ENCODE measurements around the gene FBXO2. TPM values are rescaled to one million over a fixed set of nuclear protein-coding genes. Genes with fewer than 3 reads are reported as not detected.
A peak's percentile ranks its signal among the peaks of the same experiment; 100 is the strongest.

Gene FBXO2
- total RNA-seq, 2 experiments from 2014 or later, result 3.2 to 3.7 TPM

DNA sequence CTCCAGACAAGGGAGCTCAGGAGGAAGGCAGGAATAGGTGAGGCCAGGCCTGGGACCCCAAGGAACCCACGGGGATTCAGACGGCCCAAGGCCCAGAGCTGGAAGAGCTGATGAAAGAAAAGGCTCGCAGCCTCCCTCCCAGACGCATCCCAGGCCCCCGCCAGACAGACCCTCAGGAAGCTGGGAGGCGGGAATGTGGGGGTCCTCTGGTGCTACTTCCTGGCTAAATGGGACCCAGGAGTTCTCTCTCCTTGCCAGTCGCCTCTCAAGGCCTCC is 430 bp downstream of the FBXO2 start:
- CTCF ChIA-PET, result interaction anchor here (0.9 to 2.7 kb wide), 3 partner anchors 10 to 616 kb away, joined by 3 to 14 read pairs (median 4); partner anchors contain the start of gene FBXO6
- intact Hi-C loops (cut with DNase I, micrococcal nuclease), result loop anchor here in 1 of 2 experiments (1.0 to 5.0 kb wide), 4 partner anchors 28 to 380 kb away; partner anchors contain the start of genes CLCN6, MAD2L2, MTHFR and UBIAD1
- peaks cover 56% of the 10 kb centered on the region for H3K4me1 ChIP-seq (ENCODE audit: insufficient read depth, low read length)
- Mint-ChIP-seq H3K36me3 (ENCODE audit: low read depth) (peaks cover 19% of the 10 kb centered on the region), H3K4me1 (ENCODE audit: low read depth) (peaks cover 47% of the 10 kb centered on the region), H3K27me3 (no peaks in the 10 kb centered on the region), H3K27ac (no peak overlapping the region), H3K4me3 (peak overlapping the region; percentile 81), H3K9me3 (no peaks in the 10 kb centered on the region)
- no peak overlapping the region for H3K27ac ChIP-seq (ENCODE audit: low read depth in 1 of 2, low read length in 2 of 2)
- DNase-seq (no peak), ATAC-seq (ENCODE audit: poor library complexity) (no peak)
- POLR2A ChIA-PET, result interaction anchor here (1.0 to 4.6 kb wide), 6 partner anchors 10 to 391 kb away, joined by 3 to 47 read pairs (median 3); partner anchors contain the start of genes FBXO6 and MTOR
- peaks cover 16% of the 10 kb centered on the region for H3K36me3 ChIP-seq (ENCODE audit: insufficient read depth, low read length)
- TF ChIP-seq, protein P1, sequence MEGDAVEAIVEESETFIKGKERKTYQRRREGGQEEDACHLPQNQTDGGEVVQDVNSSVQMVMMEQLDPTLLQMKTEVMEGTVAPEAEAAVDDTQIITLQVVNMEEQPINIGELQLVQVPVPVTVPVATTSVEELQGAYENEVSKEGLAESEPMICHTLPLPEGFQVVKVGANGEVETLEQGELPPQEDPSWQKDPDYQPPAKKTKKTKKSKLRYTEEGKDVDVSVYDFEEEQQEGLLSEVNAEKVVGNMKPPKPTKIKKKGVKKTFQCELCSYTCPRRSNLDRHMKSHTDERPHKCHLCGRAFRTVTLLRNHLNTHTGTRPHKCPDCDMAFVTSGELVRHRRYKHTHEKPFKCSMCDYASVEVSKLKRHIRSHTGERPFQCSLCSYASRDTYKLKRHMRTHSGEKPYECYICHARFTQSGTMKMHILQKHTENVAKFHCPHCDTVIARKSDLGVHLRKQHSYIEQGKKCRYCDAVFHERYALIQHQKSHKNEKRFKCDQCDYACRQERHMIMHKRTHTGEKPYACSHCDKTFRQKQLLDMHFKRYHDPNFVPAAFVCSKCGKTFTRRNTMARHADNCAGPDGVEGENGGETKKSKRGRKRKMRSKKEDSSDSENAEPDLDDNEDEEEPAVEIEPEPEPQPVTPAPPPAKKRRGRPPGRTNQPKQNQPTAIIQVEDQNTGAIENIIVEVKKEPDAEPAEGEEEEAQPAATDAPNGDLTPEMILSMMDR (IDR thresholded peaks at IDR 0.05), result no peak
- no peaks in the 10 kb centered on the region for H3K27me3 ChIP-seq (ENCODE audit: control insufficient read depth in 1 of 2, insufficient read depth in 2 of 2, low read length in 2 of 2)
- H3K9me3 ChIP-seq (ENCODE audit: control insufficient read depth in 1 of 2, insufficient read depth in 1 of 2, low read length in 2 of 2), result no peaks in the 10 kb centered on the region
- H3K4me3 ChIP-seq (ENCODE audit: low read length), result peak overlapping the region; percentile 69

DNA sequence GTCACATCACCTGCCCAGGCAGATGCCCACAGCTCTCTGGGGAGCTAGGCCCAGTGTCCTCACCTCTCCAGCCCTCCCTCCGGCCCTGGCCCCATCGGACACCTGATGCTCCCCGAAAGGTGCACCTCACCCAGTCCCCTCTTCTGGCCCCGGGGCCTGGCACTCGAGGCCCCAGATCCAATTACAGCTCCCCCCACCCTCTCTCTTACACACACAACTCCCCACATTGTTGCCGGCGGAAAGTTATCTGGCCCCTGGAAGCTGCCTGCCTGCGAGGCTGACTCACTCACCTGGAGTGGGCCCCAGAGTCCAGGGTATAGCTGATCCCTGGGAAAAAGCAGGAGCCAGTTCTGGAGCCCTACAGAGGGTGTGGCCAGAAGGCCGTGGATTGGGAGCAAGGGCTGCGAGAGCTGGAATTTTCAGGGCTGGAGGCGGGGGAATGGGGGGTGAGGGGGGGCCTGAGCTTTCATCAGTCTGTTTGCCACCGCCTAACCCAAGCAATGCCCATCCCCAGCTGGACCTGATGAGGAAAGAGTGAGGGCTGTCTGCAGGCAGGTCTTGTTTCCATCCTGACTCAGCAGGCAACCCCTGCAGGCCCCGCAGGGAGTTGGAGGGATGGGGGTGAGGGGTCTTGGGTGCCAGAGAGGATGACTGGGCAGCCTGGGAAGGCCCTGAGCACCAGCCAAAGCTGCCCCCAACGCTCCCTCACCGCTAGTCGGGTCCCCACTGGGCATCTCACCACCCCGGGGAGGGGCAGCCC is 948 bp downstream of the FBXO2 start:
- TF ChIP-seq, protein P1 (IDR thresholded peaks at IDR 0.05), result no peak
- ATAC-seq (ENCODE audit: poor library complexity), result no peak
- Histone ChIP-seq H3K9me3 (ENCODE audit: control insufficient read depth in 1 of 2, insufficient read depth in 1 of 2, low read length in 2 of 2) (no peaks in the 10 kb centered on the region), H3K4me1 (ENCODE audit: insufficient read depth, low read length) (peaks cover 59% of the 10 kb centered on the region), H3K36me3 (ENCODE audit: insufficient read depth, low read length) (peaks cover 14% of the 10 kb centered on the region), H3K4me3 (ENCODE audit: low read length) (no peak overlapping the region), H3K27me3 (ENCODE audit: control insufficient read depth in 1 of 2, insufficient read depth in 2 of 2, low read length in 2 of 2) (no peaks in the 10 kb centered on the region), H3K27ac (ENCODE audit: low read depth in 1 of 2, low read length in 2 of 2) (no peak overlapping the region)
- H3K27ac Mint-ChIP-seq, result peak overlapping the region; percentile 51
- DNase-seq, result peak in 1 of 14 experiments; percentile 30
- intact Hi-C loops (cut with DNase I, micrococcal nuclease), result loop anchor here in 1 of 2 experiments (5.0 kb wide), 2 partner anchors 154 to 254 kb away; partner anchors contain the start of genes CLCN6 and MTHFR
- H3K36me3 Mint-ChIP-seq (ENCODE audit: low read depth), result peaks cover 17% of the 10 kb centered on the region
- ChIA-PET CTCF (interaction anchor here (0.6 to 2.7 kb wide), 4 partner anchors 11 to 1049 kb away, joined by 3 to 14 read pairs (median 4); partner anchors contain the start of gene FBXO6), POLR2A (interaction anchor here (1.1 to 4.6 kb wide), 5 partner anchors 11 to 391 kb away, joined by 3 to 47 read pairs (median 5); partner anchors contain the start of genes FBXO6 and MTOR)
- H3K4me3 Mint-ChIP-seq, result peak overlapping the region; percentile 81
- no peaks in the 10 kb centered on the region for H3K9me3 Mint-ChIP-seq
- no peaks in the 10 kb centered on the region for H3K27me3 Mint-ChIP-seq
- H3K4me1 Mint-ChIP-seq (ENCODE audit: low read depth), result peaks cover 51% of the 10 kb centered on the region

DNA sequence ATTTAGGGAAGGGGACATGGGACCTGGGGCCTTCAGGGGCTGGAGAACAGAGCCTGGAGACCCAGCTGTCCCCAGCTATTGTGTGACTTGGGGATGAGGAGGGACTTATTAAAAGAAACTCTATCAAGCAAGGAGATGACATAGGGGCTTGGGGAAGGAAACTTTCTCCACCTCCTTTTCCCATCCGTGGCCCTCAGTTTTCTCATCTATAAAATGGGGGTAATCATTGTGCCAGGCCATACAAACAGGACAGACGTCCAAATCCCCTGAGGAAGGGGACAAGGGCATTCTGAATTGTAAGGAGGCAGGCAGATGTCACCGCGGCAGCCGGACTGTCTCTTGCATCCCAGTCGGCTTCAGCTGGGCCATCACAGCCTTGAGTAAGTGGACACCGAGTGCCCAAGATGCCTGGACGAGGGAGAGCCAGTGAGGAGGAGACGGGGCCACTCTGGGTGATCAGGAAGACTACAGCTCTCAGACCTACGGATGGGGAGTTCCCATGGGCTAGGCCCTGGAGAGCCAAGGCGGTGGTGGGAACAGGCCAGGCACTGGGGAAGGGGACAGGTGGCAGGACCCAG is 1.9 kb downstream of the FBXO2 start:
- H3K9me3 ChIP-seq (ENCODE audit: control insufficient read depth in 1 of 2, insufficient read depth in 1 of 2, low read length in 2 of 2), result no peaks in the 10 kb centered on the region
- peak in 1 of 14 experiments; percentile 28 for DNase-seq
- H3K4me1 Mint-ChIP-seq (ENCODE audit: low read depth), result peaks cover 51% of the 10 kb centered on the region
- peak overlapping the region; percentile 51 for H3K27ac Mint-ChIP-seq
- ChIA-PET CTCF (interaction anchor here (0.6 to 4.6 kb wide), 3 partner anchors 12 to 849 kb away, joined by 3 to 33 read pairs (median 14); partner anchors contain the start of gene FBXO6), POLR2A (interaction anchor here (1.1 to 4.6 kb wide), 4 partner anchors 12 to 256 kb away, joined by 3 to 47 read pairs (median 16); partner anchors contain the start of gene FBXO6)
- H3K36me3 Mint-ChIP-seq (ENCODE audit: low read depth), result peaks cover 8% of the 10 kb centered on the region
- no peaks in the 10 kb centered on the region for H3K9me3 Mint-ChIP-seq
- ATAC-seq (ENCODE audit: poor library complexity), result no peak
- H3K4me3 Mint-ChIP-seq, result peak overlapping the region; percentile 80
- no peaks in the 10 kb centered on the region for H3K27me3 ChIP-seq (ENCODE audit: control insufficient read depth in 1 of 2, insufficient read depth in 2 of 2, low read length in 2 of 2)
- no peak overlapping the region for H3K27ac ChIP-seq (ENCODE audit: low read depth in 1 of 2, low read length in 2 of 2)
- peaks cover 7% of the 10 kb centered on the region for H3K36me3 ChIP-seq (ENCODE audit: insufficient read depth, low read length)
- TF ChIP-seq, protein P1 (IDR thresholded peaks at IDR 0.05), result no peak
- H3K4me3 ChIP-seq (ENCODE audit: low read length), result no peak overlapping the region
- intact Hi-C loops (cut with DNase I, micrococcal nuclease), result loop anchor here in 1 of 2 experiments (5.0 kb wide), 2 partner anchors 155 to 255 kb away; partner anchors contain the start of genes CLCN6 and MTHFR
- H3K4me1 ChIP-seq (ENCODE audit: insufficient read depth, low read length), result peaks cover 56% of the 10 kb centered on the region
- no peaks in the 10 kb centered on the region for H3K27me3 Mint-ChIP-seq

All from CD4-positive, alpha-beta T cell (primary cell).